Measurements from ENCODE around the gene SYT9.

DNA sequence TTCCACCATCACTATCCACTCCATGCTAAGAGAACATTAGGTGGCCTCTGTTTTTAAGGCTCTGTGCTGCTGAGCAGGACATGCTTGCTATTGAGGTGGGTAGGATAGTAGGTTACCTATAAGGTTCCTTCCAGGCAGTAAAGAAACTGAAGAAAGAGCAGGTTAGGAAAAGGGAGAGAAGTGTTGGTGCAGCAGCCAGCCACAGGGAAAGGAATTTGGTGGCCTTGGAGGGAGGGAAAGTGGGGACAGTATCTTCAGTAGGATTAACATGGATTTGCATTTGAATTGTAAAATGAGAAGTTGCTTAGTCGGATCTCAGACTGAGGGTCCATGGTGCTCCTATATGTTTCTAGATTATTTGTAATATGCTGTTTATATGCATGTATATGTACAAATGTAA, 184.4 kb downstream of the SYT9 start:
- TF ChIP-seq POLR2A (IDR thresholded peaks at IDR 0.05; ENCODE audit: low read depth, low read length) (no peak), POLR2AphosphoS5 (IDR thresholded peaks at IDR 0.05; ENCODE audit: low read depth, low read length) (no peak)

All from GM12892 (cell line).